Kidney (tissue), 14 donors: ENCODE measurements around the gene IFI27L1. TPM values are rescaled to one million over a fixed set of nuclear protein-coding genes. Genes with fewer than 3 reads are reported as not detected.

ENCODE experiments used
- DNase-seq, 5 donors: peaks; one replicate each; pipeline ENCODE4 v3.0.0-alpha.2; 2013 to 2020
- FAIRE-seq: peaks from 2 replicates; lab custom pipeline; 2012; peaks lifted over from hg19 to GRCh38; lab: Jason Lieb, UNC
- H3K27ac ChIP-seq, 2 donors: one replicate each; pipeline ENCODE4 v1.7.0; 2013; ENCODE audit warnings: low read depth in 2 of 2, low read length in 2 of 2, inconsistent platforms in 1 of 2
- H3K27me3 ChIP-seq: one replicate; pipeline ENCODE4 v1.7.1; 2013; ENCODE audit warnings: low read length, inconsistent platforms; ENCODE audit not compliant: control insufficient read depth, insufficient read depth
- H3K36me3 ChIP-seq, 3 donors: one replicate each; pipeline versions ENCODE4 v1.7.0 to v1.7.1; 2013; ENCODE audit warnings: low read length in 3 of 3, control low read depth in 1 of 3, inconsistent platforms in 1 of 3; ENCODE audit not compliant: insufficient read depth in 3 of 3, control insufficient read depth in 2 of 3
- H3K4me1 ChIP-seq, 3 donors: one replicate each; pipeline versions ENCODE4 v1.7.0 to v1.7.1; 2013; ENCODE audit warnings: low read length in 3 of 3, inconsistent platforms in 1 of 3, low read depth in 1 of 3; ENCODE audit not compliant: control insufficient read depth in 2 of 3, insufficient read depth in 2 of 3
- H3K4me3 ChIP-seq, 3 donors: one replicate each; pipeline versions ENCODE4 v1.7.0 to v1.8.1; 2013; ENCODE audit warnings: low read length in 3 of 3, control low read depth in 1 of 3, inconsistent platforms in 1 of 3
- H3K9ac ChIP-seq, 3 donors: one replicate each; pipeline versions ENCODE4 v1.7.0 to v1.7.1; 2013; ENCODE audit warnings: low read length in 3 of 3, control low read depth in 1 of 3, inconsistent platforms in 1 of 3
- H3K9me3 ChIP-seq, 3 donors: one replicate each; pipeline versions ENCODE4 v1.7.0 to v1.7.1; 2013; ENCODE audit warnings: low read length in 3 of 3, control low read depth in 1 of 3, inconsistent platforms in 1 of 3; ENCODE audit not compliant: control insufficient read depth in 2 of 3, insufficient read depth in 1 of 3
- intact Hi-C: fragments of 100-400 bp; cut with DNase I; formaldehyde crosslinking; loops from one replicate; pipeline ENCODE4 v1.11.1; 2022
- polyA plus RNA-seq: library from polyadenylated mRNA; stranded (reverse); fragments of 350-450 nt; fragmentation: Illumina TruSeq; extraction: RNeasy Lipid Tissue Mini Kit (QIAGEN cat#74804); gene quantifications from one replicate; pipeline ENCODE4 v1.2.3, GENCODE V29; 2014; ENCODE audit warnings: low read depth, low replicate concordance; ENCODE audit not compliant: insufficient read depth
- total RNA-seq: library from RNA; stranded (reverse); fragmentation: NEBNext Ultra II Directional; extraction: Animal tissue kit (Norgen Biotek cat#: 25700); gene quantifications from one replicate; pipeline ENCODE4 v1.2.1, GENCODE V29; 2021
- TF ChIP-seq, protein P1 (sequence below): IDR thresholded peaks from 3 replicates; pipeline ENCODE4 v1.5.1; 2012; ENCODE audit warnings: mild to moderate bottlenecking, moderate library complexity, borderline replicate concordance; ENCODE audit not compliant: insufficient read depth; ENCODE audit errors: extremely low read depth
- donor health status: control.
- donor health status: control.
- donor health status: control.
- donor health status: control.
- donor health status: control.
- donor health status: DM: yes; HTN: yes; CAD: no.
- donor health status: Normal renal cell carcinoma (clear cell type).

IFI27L1 gene
- total and polyA plus RNA-seq, 2 donors from 2014 or later = 22.5 to 30.6 TPM

DNA sequence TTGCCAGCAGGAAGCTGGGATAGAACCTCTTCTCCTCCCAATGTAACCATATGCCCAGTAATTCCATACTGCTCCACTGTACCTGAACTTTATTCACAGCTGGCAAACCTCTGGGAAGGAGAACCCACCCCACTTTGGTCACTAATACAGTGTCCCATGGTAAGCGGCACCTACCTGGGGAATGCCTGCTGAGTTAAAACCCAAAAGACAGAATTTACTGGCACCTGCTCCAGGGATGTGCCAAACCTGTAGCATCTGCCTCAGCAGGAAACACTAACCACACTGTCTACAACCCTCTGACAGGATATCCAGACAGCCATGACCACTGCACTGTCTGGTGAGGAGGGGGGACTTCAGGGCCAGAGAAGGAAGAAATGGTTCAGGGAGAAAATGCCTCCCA, 26.7 kb upstream of the IFI27L1 start:
- Histone ChIP-seq H3K9me3 (no peaks in the 10 kb centered on the region), H3K4me3 (no peak overlapping the region), H3K36me3 (peaks cover 7 to 78% (median 54%) of the 10 kb centered on the region in 3 donors), H3K4me1 (peaks cover 0 to 20% (median 18%) of the 10 kb centered on the region in 3 donors), H3K27ac (no peak overlapping the region), H3K9ac (no peak overlapping the region), H3K27me3 (no peaks in the 10 kb centered on the region)
- FAIRE-seq = no peak
- no peak for DNase-seq
- TF ChIP-seq, protein P1, sequence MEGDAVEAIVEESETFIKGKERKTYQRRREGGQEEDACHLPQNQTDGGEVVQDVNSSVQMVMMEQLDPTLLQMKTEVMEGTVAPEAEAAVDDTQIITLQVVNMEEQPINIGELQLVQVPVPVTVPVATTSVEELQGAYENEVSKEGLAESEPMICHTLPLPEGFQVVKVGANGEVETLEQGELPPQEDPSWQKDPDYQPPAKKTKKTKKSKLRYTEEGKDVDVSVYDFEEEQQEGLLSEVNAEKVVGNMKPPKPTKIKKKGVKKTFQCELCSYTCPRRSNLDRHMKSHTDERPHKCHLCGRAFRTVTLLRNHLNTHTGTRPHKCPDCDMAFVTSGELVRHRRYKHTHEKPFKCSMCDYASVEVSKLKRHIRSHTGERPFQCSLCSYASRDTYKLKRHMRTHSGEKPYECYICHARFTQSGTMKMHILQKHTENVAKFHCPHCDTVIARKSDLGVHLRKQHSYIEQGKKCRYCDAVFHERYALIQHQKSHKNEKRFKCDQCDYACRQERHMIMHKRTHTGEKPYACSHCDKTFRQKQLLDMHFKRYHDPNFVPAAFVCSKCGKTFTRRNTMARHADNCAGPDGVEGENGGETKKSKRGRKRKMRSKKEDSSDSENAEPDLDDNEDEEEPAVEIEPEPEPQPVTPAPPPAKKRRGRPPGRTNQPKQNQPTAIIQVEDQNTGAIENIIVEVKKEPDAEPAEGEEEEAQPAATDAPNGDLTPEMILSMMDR = no peak
- intact Hi-C loops = no loop called here

DNA sequence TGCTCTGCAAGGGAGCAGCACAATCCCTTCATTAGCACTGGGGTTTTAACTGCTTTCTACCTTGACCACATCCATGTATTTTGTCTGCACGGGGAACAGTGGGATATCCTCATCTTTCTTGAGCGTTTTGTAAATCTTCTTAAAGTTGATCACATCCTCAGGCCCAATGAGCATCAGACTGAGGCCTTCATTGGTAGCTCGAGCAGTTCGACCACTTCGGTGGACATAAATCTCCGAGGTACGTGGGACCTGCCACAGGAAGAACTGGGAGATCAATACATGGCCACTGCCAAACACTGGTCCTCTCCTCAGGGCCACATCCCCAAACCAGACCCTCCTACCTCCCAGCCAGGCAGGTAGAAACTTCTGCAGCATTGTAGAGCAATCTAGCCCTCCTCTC, 26.2 kb upstream of the IFI27L1 start:
- no peak overlapping the region for H3K4me3 ChIP-seq
- no peaks in the 10 kb centered on the region for H3K27me3 ChIP-seq
- H3K27ac ChIP-seq = no peak overlapping the region
- intact Hi-C loops = no loop called here
- no peak for DNase-seq
- TF ChIP-seq, protein P1 = no peak
- no peak for FAIRE-seq
- H3K9me3 ChIP-seq = no peaks in the 10 kb centered on the region
- H3K4me1 ChIP-seq = peaks cover 0 to 21% (median 20%) of the 10 kb centered on the region in 3 donors
- no peak overlapping the region for H3K9ac ChIP-seq
- H3K36me3 ChIP-seq = peaks cover 5 to 78% (median 56%) of the 10 kb centered on the region in 3 donors

DNA sequence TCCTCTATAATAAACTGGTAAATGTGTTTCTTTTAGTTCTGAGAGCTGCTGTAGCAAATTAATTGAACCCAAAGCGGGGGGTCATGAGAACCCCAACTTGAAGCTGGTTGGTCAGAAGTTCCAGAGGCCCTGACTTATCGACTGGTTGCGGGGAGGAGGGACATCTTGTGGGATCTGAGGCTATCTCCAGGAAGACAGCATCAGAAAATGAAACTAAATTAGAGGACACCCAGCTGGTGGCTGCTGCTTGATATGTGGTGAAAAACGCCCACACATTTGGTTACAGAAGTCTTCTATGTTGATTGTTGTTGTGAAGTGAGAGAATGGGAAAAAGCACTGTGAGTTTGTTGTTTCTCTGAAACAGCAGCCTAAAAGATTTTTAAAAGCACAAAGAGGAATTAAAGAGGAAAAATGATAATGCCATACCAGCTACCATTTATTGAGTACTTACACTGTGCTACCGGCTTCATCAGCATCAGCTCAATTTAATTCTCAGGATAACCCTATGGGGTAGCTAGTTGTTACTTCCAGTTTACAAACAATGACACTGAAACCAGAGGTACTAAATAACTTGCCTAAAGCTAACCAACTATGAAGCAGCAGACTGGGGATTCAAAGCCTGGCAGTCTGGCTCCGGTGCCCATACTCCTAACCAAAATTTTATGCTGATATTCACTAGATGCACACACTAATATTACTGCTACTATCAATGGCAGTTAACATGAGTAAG, 24.4 kb upstream of the IFI27L1 start:
- no peak for FAIRE-seq

More for the DNA sequence above, 24.4 kb upstream of the IFI27L1 start:
- TF ChIP-seq, protein P1 = no peak
- intact Hi-C loops = no loop called here
- Histone ChIP-seq H3K9me3 (no peaks in the 10 kb centered on the region), H3K27me3 (no peaks in the 10 kb centered on the region), H3K36me3 (peaks cover 7 to 84% (median 63%) of the 10 kb centered on the region in 3 donors), H3K9ac (no peak overlapping the region), H3K27ac (no peak overlapping the region), H3K4me1 (peaks cover 0 to 20% (median 14%) of the 10 kb centered on the region in 3 donors), H3K4me3 (no peak overlapping the region)
- DNase-seq = peak in 1 of 5 donors; percentile 75
